Kidney (tissue), 14 donors: ENCODE measurements around the gene AKT1. TPM values are rescaled to one million over a fixed set of nuclear protein-coding genes. Genes with fewer than 3 reads are reported as not detected.
"Not testable (repeated sequence)": the region's sequence is repeated elsewhere in the genome, so short reads cannot be mapped to it uniquely, and the experiment has no call there.

Source experiments
- DNase-seq, 5 donors: peaks; one replicate each; pipeline ENCODE4 v3.0.0-alpha.2; 2013 to 2020
- FAIRE-seq: peaks from 2 replicates; lab custom pipeline; 2012; peaks lifted over from hg19 to GRCh38; lab: Jason Lieb, UNC
- H3K27ac ChIP-seq, 2 donors: one replicate each; pipeline ENCODE4 v1.7.0; 2013; ENCODE audit warnings: low read depth in 2 of 2, low read length in 2 of 2, inconsistent platforms in 1 of 2
- H3K27me3 ChIP-seq: one replicate; pipeline ENCODE4 v1.7.1; 2013; ENCODE audit warnings: low read length, inconsistent platforms; ENCODE audit not compliant: control insufficient read depth, insufficient read depth
- H3K36me3 ChIP-seq, 3 donors: one replicate each; pipeline versions ENCODE4 v1.7.0 to v1.7.1; 2013; ENCODE audit warnings: low read length in 3 of 3, control low read depth in 1 of 3, inconsistent platforms in 1 of 3; ENCODE audit not compliant: insufficient read depth in 3 of 3, control insufficient read depth in 2 of 3
- H3K4me1 ChIP-seq, 3 donors: one replicate each; pipeline versions ENCODE4 v1.7.0 to v1.7.1; 2013; ENCODE audit warnings: low read length in 3 of 3, inconsistent platforms in 1 of 3, low read depth in 1 of 3; ENCODE audit not compliant: control insufficient read depth in 2 of 3, insufficient read depth in 2 of 3
- H3K4me3 ChIP-seq, 3 donors: one replicate each; pipeline versions ENCODE4 v1.7.0 to v1.8.1; 2013; ENCODE audit warnings: low read length in 3 of 3, control low read depth in 1 of 3, inconsistent platforms in 1 of 3
- H3K9ac ChIP-seq, 3 donors: one replicate each; pipeline versions ENCODE4 v1.7.0 to v1.7.1; 2013; ENCODE audit warnings: low read length in 3 of 3, control low read depth in 1 of 3, inconsistent platforms in 1 of 3
- H3K9me3 ChIP-seq, 3 donors: one replicate each; pipeline versions ENCODE4 v1.7.0 to v1.7.1; 2013; ENCODE audit warnings: low read length in 3 of 3, control low read depth in 1 of 3, inconsistent platforms in 1 of 3; ENCODE audit not compliant: control insufficient read depth in 2 of 3, insufficient read depth in 1 of 3
- intact Hi-C: fragments of 100-400 bp; cut with DNase I; formaldehyde crosslinking; loops from one replicate; pipeline ENCODE4 v1.11.1; 2022
- polyA plus RNA-seq: library from polyadenylated mRNA; stranded (reverse); fragments of 350-450 nt; fragmentation: Illumina TruSeq; extraction: RNeasy Lipid Tissue Mini Kit (QIAGEN cat#74804); gene quantifications from one replicate; pipeline ENCODE4 v1.2.3, GENCODE V29; 2014; ENCODE audit warnings: low read depth, low replicate concordance; ENCODE audit not compliant: insufficient read depth
- total RNA-seq: library from RNA; stranded (reverse); fragmentation: NEBNext Ultra II Directional; extraction: Animal tissue kit (Norgen Biotek cat#: 25700); gene quantifications from one replicate; pipeline ENCODE4 v1.2.1, GENCODE V29; 2021
- TF ChIP-seq, protein P1 (sequence below): IDR thresholded peaks from 3 replicates; pipeline ENCODE4 v1.5.1; 2012; ENCODE audit warnings: mild to moderate bottlenecking, moderate library complexity, borderline replicate concordance; ENCODE audit not compliant: insufficient read depth; ENCODE audit errors: extremely low read depth
- donor health status: control.
- donor health status: control.
- donor health status: control.
- donor health status: control.
- donor health status: control.
- donor health status: DM: yes; HTN: yes; CAD: no.
- donor health status: Normal renal cell carcinoma (clear cell type).

The AKT1 gene
- total and polyA plus RNA-seq, 2 donors from 2014 or later = 70.6 to 125 TPM

DNA sequence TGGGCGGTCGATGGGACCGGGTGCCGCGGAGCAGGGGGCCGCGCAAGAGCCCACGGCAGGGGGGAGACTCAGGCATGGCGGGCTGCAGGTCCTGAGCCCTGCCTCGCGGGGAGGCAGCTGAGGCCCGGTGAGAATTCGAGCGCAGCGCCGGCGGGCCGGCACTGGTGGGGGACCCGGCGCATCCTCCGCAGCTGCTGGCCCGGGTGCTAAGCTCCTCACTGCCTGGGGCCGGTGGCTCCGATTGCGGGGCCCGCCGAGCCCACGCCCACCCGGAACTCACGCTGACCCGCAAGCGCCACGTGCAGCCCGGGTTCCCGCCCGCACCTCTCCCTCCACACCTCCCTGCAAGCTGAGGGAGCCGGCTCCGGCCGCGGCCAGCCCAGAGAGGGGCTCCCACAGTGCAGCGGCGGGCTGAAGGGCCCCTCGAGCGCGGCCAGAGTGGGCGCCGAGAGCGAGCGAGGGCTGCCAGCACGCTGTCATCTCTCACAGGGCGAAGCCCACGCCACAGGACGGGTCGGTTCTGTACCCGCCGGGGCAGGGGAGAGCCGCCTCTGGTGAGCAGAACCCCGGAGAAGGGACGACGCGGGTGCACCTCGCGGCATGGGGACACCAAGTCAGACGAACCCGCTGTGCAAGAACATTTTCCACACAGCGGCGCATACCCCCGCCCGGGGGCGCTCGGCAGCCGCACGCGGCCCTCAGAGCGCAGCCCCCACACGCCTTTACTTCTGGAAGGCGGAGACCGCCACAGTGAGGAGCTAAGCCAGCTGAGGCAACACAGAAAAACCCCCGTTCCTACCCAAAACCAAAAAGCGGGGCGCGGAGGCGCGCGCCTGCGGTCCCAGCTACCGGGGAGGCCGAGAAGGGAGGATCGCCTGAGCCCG, 43.8 kb downstream of the AKT1 start:
- no peaks in the 10 kb centered on the region for H3K27me3 ChIP-seq
- peaks cover 2 to 10% (median 9%) of the 10 kb centered on the region in 3 donors for H3K36me3 ChIP-seq
- H3K27ac ChIP-seq = peak overlapping the region; percentile 6 to 79
- H3K4me1 ChIP-seq = peaks cover 3 to 27% (median 19%) of the 10 kb centered on the region in 3 donors
- H3K9ac ChIP-seq = peak overlapping the region in 2 of 3 donors; percentile 35 to 65
- H3K9me3 ChIP-seq = no peaks in the 10 kb centered on the region
- no peak for FAIRE-seq
- TF ChIP-seq, protein P1, sequence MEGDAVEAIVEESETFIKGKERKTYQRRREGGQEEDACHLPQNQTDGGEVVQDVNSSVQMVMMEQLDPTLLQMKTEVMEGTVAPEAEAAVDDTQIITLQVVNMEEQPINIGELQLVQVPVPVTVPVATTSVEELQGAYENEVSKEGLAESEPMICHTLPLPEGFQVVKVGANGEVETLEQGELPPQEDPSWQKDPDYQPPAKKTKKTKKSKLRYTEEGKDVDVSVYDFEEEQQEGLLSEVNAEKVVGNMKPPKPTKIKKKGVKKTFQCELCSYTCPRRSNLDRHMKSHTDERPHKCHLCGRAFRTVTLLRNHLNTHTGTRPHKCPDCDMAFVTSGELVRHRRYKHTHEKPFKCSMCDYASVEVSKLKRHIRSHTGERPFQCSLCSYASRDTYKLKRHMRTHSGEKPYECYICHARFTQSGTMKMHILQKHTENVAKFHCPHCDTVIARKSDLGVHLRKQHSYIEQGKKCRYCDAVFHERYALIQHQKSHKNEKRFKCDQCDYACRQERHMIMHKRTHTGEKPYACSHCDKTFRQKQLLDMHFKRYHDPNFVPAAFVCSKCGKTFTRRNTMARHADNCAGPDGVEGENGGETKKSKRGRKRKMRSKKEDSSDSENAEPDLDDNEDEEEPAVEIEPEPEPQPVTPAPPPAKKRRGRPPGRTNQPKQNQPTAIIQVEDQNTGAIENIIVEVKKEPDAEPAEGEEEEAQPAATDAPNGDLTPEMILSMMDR = no peak
- DNase-seq = peak in 2 of 5 donors; percentile 85 to 86
- intact Hi-C loops = no loop called here
- H3K4me3 ChIP-seq = peak overlapping the region; percentile 57 to 89 (median 73)

DNA sequence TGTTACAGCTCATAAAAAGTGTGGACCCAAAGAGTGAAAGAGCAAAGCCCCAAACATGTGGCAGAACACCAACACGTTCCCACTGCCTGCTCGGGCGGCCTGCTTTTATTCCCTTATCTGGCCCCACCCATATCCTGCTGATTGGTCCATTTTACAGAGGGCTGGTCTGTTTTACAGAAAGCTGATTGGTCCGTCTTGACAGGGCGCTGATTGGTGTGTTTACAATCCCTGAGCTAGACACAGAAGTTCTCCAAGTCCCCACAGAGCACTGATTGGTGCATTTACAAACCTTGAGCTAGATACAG, 44.8 kb downstream of the AKT1 start:
- FAIRE-seq, intact Hi-C loops, H3K27me3 ChIP-seq, H3K27ac ChIP-seq, H3K9me3 ChIP-seq, H3K9ac ChIP-seq, H3K4me3 ChIP-seq, H3K36me3 ChIP-seq: not testable (repeated sequence)
- peaks cover 3 to 27% (median 22%) of the 10 kb centered on the region in 3 donors for H3K4me1 ChIP-seq
- DNase-seq = peak in 1 of 5 donors; percentile 22

DNA sequence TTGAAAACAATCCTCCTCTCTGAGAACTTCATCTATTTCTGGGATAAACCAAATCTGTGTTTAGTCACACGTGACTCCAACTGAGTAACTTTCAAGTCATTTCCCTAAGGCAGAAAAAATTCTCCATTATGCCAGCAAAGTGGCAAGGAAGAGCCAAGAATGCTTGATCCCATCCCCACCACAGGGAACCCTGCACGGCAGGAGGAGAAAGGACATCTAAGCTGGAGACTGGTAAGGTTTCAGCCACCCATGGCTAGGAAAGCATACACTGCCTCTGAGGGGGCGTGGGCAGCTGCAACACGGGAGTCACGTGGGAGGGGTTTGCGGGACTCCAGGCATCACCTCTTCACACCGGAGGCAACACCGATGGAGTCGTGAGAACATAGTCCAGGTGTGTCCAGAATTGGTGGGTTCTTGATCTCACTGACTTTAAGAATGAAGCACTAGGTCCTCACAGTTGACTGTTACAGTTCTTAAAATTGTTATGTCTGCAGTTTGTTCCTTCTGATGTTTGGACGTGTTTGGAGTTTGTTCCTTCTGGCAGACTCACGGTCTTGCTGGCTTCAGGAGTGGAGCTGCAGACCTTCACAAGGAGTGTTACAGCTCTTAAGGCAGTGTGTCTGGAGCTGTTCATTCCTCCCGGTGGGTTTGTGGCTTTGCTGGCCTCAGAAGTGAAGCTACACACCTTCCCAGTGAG, 45.3 kb downstream of the AKT1 start:
- peak in 1 of 5 donors; percentile 52 for DNase-seq
- Histone ChIP-seq H3K4me3 (no peak overlapping the region), H3K27ac (peak overlapping the region in 1 of 2 donors; percentile 15), H3K36me3 (no peaks in the 10 kb centered on the region), H3K4me1 (peaks cover 3 to 27% (median 20%) of the 10 kb centered on the region in 3 donors), H3K9ac (no peak overlapping the region), H3K27me3 (no peaks in the 10 kb centered on the region), H3K9me3 (no peaks in the 10 kb centered on the region)
- no peak for FAIRE-seq
- intact Hi-C loops = no loop called here
- TF ChIP-seq, protein P1 = no peak

DNA sequence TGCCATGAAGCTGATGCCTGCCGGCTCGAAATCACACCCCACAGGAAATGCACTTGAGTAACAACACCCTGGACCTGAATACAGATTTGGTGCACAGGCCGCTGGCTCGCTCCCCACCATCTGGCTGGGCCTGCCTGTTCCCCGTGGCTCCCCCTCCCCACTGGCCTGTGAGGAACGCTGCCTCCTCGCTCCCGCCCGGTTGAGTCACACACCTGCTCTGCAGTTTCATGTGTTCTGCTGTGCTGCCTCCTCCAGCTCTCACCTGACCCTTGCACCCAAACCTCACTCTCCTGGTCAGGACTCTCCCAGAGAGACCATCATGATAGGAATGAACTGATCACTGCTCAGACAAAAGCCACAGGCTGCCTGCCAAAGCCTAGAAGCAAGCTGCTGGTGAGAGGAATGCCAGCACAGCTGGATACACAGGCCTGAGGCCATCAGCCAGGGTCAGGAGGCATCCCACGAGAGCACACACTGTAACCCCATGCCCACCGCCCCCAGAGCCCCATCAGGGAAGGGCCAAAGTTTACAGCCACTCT, 46.4 kb downstream of the AKT1 start:
- no peak for FAIRE-seq
- H3K4me1 ChIP-seq = peaks cover 3 to 19% (median 13%) of the 10 kb centered on the region in 3 donors
- peak in 4 of 5 donors; percentile 60 to 91 (median 70) for DNase-seq

More for the DNA sequence above, 46.4 kb downstream of the AKT1 start:
- Histone ChIP-seq H3K27ac (peak overlapping the region in 1 of 2 donors; percentile 16), H3K9me3 (no peaks in the 10 kb centered on the region), H3K27me3 (no peaks in the 10 kb centered on the region), H3K9ac (no peak overlapping the region), H3K36me3 (peaks cover 0 to 7% (median 0%) of the 10 kb centered on the region in 3 donors), H3K4me3 (no peak overlapping the region)
- intact Hi-C loops = no loop called here
- TF ChIP-seq, protein P1 = no peak
